SHP77 treated with DMSO at 0.1 percent for 48 hours (cell line): ENCODE results near the gene VMP1.
"Not testable (repeated sequence)": the region's sequence is repeated elsewhere in the genome, so short reads cannot be mapped to it uniquely, and the experiment has no call there.

Source experiments
- DNase-seq: peaks from one replicate; lab custom pipeline; 2025; lab: John Stamatoyannopoulos, UW

VMP1 gene

DNA sequence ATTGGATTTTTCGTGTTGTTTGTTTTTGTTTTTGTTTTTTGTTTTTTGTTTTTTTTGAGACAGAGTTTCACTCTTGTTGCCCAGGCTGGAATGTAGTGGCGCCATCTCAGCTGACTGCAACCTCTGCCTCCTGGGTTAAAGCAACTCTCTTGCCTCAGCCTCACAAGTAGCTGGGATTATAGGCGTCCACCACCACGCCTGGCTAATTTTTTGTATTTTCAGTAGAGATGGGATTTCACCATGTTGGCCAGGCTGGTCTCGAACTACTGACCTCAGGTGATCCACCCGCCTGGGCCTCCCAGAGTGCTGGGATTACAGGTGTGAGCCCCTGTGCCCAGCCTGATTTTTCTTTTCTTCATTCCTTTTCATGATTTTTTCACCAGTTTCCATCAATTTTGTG, 73.1 kb downstream of the VMP1 start:
- DNase-seq = not testable (repeated sequence)

DNA sequence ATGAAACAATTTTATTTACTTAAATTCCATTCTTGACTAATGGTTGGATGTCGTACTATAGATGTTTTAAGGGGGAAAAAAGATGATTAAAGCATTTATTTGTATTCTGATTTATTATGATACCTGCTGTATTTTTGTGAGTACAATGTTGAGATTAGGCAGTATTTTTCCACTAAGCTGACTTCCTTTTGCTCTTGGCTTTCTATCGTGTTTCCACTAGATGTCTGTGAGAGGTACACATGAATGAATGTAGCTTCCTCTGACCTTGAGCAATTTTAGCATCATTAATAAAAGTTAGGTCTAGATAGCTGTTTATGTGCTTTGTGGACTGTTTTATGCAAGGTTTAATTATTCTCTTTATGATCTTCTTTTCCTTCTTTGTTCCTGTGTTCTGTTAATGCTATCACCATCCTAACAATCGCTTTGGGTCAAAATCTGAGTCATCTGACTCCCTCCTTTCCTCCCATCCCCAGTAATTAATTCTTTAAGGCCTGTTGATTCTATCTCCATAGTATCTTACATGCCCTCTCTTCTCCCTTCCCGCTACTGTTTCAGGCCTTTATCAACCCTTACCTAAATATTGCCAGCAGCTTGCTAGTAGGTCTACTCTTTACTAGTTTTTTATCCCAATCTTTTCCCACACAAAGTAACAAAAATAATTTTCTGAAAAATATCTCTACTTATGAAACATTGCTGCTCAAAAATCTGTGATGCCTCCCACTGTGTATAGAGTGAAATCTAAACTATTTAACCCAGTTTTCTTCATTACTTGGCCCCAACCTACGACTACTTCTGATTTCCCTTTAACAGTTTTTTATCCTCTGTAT, 76.0 kb downstream of the VMP1 start:
- no peak for DNase-seq

DNA sequence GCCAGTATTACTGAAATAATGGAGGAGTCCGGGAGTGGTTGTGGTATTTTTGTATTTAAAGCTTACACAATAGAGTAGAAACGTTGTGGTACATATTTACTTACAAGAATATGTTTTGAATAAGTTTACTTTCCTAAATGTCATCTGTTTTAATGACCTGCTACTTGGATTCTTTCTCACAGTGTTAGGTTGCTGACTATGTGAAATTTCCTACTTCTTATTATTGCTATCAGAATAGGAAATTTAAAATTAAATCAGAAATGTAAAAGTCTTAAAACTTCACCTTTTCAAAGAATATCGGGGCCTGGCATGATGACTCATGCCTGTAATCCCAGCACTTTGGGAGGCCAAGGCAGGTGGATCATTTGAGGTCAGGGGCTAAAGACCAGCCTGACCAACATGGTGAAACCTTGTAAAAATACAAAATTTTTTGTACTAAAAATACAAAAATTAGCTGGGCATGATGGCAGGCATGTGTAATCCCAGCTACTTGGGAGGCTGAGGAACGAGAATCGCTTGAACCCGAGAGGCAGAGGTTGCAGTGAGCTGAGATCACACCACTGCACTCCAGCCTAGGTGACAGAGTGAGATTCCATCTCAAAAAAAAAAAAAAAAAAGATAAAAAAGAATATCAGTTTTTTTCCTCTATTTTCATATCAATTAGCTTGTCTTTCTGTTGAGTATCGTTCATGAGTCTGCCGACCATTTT, 77.8 kb downstream of the VMP1 start:
- no peak for DNase-seq

DNA sequence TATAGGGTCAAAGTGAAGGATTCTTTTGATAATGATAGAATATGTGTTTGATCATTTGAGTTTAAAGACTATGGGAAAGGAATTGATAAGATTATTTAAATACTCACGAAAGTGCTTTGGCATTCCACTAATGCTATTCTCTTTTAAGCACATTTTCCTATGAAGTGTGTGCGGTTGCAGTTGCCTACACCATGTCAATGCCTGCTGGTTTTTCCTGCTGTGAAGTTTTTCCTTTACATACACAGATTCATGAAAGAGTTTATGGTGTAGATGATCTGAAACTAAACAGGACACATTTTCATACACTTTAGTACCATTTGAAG, 78.7 kb downstream of the VMP1 start:
- DNase-seq = no peak

DNA sequence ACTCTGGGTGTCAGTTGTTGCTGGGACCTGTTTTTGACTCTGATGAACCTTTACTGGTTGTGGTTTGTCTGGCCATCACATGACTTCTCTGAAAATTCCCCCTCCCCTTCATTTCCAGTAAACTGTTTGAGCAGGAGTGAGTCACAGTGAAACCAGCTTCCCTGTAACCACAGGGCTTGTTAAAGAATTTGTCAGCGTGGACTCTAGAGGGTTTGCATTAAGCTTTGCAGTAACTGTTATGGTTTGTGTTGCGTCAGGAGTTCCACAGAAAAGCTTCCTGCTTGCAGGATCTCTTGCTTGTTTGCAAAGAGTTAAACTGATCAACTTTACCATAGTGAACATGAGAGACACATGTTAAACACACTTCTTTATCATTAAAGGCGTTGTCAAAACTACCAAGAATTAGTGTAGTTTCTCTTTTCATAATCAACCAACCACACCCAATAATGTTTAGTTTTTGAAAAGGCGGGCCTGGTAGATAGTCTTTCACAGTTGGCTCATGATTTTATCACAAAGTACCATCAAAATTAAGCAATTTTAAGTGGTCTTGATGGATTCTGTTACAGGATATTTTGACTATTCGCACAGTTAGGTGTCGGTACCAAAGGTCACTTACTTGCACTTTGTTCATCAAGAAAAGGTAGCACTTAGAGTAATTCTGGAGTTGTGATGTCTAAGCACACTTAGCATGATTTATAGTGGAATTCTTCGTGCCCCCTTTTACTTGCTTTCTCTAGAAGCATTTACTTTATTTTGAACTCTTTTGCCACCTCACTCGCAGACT, 79.3 kb downstream of the VMP1 start:
- peak; percentile 93 for DNase-seq

DNA sequence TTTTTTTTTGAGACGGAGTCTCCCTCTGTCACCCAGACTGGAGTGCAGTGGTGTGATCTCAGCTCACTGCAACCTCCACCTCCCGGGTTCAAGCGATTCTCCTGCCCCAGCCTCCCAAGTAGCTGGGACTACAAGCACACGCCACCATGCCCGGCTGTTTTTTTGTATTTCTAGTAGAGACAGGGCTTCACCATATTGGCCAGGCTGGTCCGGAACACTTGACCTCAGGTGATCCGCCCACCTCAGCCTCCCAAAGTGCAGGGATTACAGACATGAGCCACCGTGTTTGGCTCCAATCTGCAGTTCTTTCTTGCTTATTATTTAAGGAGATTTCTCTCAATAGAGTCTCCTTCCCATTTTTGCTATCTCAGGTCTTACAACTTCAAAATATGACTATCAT, 82.4 kb downstream of the VMP1 start:
- not testable (repeated sequence) for DNase-seq

DNA sequence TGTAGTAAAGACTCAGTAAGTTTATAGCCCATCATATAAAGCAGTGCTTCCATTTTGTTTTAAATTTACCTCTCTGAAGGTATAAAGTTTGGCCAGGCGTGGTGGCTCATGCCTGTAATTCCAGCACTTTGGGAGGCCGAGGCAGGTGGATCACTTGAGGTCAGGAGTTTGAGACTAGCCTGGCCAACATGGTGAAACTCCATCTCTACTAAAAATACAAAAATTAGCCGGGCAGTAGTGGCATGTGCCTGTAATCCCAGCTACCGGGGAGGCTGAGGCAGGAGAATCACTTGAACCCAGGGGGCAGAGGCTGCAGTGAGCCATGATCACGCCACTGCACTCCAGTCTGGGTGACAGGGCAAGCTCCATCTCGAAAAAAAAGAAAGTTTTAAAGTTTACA, 83.0 kb downstream of the VMP1 start:
- DNase-seq = not testable (repeated sequence)

DNA sequence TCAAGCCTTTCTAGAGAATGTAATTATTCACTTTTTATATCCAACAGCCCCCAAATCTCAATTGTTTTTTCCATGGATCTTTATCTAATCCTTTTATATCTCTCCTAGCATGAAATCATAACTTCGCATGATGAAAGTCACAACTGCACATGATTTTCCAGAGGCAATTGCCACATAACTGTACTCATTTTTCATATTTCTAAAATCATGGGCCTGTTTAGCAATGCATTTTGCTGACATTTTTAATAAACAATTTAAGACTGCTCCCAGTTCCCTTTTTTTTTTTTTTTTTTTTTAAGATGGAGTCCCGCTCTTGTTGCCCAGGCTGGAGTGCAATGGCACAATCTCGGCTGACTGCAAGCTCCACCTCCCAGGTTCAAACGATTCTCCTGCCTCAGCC, 83.5 kb downstream of the VMP1 start:
- no peak for DNase-seq

DNA sequence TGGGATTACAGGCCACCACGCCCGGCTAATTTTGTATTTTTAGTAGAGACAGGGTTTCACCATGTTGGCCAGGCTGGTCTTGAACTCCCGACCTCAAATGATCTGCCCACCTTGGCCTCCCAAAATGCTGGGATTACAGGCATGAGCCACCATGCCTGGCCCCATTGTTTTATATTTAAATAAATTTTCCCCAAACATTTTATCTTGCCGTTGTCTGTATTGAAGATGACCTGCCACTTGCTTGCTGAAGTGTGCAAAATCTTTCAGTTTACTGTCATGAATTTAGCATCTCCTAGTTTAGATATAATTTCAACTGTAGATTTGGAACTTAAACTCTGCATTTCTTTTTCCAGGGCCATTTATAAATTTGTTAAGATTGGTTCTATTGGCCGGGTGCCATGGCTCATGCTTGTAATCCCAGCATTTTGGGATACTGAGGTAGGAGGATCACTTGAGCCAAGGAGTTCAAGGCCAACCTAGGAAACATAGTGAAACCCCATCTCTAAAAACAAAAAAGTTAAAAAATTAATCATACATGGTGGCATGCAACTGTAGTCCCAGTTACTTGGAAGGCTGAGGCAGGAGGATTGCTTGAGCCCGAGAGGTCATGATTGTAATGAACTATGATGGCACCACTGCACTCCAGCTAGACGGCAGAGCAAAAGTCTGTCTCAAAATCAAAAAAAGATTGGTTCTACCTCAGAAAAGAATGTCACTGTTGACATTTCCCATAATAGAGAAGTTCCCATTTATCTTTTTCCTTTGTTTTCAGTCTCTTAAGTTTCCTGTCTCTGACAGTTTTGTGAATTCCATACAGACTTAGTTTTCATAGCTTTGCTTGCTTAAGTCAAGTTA, 84.4 kb downstream of the VMP1 start:
- no peak for DNase-seq

DNA sequence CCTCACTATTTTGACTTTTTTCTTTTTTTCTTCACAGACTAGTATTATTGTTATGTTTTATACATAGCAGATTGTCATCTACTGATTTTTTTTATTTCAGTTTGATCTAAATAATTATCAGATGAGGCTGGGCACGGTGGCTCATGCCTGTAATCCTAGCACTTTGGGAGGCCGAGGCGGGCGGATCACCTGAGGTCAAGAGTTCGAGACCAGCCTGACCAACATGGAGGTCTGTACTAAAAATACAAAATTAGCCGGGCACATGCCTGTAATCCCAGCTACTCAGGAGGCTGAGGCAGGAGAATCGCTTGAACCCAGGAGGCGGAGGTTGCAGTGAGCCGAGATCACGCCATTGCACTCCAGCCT, 85.0 kb downstream of the VMP1 start:
- DNase-seq = not testable (repeated sequence)

DNA sequence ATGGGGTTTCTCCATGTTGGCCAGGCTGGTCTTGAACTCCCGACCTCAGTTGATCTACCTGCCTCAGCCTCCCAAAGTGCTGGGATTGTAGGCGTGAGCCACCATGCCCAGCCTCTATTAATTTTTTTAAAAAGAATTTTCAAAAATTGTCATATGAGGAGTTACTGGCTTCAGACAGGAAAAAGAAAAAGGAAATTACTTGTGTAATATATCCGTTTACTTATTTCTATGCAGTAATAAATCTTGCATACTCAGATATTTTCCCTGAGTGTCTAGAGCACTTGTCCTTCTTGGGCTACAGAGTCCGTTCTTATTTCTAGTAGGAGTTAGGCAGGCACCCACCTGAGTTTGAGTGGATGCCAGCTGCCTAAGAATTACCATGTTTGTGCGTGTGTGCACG, 85.8 kb downstream of the VMP1 start:
- DNase-seq = no peak

DNA sequence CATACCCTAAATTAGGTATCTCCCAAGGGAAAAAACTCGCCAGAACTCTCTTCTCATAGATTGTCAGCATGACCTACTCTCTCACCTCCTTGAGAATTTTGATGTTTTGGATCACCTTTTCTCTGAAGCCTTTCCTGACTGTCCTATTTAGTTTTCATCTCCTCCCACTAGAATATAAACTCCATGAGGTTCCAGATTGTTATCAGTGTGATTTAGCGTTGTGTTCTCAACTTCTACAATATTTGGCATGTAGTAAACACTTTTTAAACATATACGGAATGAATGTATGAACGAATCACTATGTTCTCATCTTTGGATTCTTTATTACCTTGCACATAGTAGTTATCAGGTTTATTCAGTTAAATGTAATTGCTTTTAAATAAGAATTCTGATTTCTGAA, 88.7 kb downstream of the VMP1 start:
- no peak for DNase-seq

DNA sequence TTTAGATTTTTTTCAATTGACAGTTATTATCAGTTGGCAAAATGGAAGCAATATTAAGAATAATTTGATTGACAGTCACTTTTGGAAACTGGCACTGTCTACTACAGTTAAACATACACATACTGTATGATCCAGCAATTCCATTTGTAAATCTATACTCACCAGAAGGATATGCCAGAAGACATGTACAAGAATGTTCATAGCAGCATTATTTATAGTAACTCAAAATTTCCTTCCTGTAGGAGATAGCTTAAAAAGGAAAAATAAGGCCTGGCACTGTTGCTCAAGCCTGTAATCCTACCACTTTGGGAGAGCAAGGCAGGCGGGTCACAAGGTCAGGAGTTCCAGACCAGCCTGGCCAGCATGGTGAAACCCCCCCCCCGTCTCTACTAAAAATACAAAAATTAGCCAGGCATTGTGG, 89.3 kb downstream of the VMP1 start:
- no peak for DNase-seq

DNA sequence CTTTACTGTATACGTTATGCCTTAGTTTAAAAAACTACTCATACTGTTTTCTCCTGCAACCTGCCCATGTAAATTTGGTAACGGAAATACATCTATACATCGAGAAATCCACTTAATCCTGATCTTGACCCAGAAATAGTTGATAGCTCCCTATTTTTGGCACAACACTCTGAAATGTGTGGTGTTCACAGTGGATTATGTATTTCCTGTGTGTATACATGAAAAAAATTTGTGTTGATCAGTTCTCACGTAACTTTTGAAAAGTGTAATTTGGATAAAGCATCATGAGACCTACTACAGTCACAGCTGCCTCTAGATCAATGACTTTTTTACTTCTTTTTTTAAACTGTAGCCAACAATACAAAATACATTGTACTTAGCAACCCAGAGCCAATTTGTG, 90.7 kb downstream of the VMP1 start:
- DNase-seq = no peak

DNA sequence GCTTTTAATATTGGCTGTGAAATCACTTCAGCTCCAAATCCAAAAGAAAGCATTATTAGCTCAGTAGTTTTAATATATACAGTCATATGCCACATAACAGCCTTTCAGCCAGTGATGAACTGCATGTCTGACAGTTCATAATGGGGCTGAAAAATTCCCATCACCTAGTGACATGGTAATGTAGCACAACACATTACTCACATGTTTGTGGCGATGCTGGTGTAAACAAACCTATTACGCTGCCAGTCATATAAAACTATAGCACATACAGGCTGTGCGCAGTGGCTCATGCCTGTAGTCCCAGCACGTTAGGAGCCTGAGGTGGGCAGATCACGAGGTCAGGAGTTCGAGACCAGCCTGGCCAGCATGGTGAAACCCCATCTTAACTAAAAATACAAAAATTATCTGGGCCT, 93.1 kb downstream of the VMP1 start:
- no peak for DNase-seq

DNA sequence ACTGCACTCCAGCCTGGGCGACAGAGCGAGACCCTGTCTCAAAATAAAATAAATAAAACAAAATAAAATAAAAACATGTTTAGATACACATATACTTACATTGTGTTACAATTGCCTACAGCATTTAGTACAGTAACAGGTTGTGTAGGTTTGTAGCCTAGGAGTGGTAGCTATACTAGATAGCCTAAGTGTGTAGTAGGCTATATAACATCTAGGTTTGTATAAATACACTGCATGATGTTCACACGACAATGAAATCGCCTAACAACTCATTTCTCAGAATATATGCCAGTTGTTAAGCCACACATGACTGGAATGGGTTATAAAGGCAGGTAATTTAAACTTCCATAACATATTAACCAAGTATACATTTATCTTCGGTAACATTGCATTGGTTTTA, 94.7 kb downstream of the VMP1 start:
- DNase-seq = no peak

DNA sequence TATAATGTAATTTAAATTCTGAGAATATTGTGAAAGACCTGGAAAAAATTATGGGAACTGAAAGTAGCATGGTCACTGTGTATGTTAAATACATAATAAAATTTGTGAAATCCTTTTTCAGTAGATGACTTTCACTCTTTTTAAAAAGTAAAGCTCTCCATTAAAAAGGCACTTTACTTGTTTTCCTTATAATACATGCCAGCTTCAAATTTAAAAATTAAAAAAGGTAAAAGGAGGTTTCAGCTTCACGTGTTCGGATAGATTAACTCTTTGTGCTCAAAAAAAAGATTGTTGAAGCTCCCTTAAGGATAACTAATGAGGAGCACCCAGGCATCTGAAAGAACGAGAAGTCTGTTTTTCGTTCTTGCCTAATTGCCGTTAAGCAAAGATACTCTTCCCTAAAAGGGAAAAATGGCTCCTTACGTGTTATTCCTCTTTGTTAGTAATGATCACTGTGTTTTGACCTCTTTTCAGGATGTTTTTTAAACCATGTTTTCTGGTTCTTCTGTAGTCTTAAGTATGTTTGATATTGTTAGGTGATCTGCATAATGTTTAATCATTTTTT, 97.5 kb downstream of the VMP1 start:
- DNase-seq = peak; percentile 55

DNA sequence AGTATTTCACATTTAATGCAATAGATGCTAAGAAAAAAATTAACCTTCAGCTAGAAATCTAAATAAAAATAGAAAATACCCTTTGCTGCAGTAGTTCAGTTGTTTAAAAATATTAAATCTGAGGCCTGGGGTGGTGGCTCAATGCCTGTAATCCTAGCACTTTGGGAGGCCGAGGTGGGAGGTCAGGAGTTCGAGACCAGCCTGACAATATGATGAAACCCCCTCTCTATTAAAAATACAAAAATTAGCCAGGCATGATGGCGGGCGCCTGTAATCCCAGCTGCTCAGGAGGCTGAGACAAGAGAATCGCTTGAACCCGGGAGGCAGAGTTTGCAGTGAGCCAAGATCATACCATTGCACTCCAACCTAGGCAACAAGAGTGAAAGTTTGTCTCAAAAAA, 98.9 kb downstream of the VMP1 start:
- not testable (repeated sequence) for DNase-seq

DNA sequence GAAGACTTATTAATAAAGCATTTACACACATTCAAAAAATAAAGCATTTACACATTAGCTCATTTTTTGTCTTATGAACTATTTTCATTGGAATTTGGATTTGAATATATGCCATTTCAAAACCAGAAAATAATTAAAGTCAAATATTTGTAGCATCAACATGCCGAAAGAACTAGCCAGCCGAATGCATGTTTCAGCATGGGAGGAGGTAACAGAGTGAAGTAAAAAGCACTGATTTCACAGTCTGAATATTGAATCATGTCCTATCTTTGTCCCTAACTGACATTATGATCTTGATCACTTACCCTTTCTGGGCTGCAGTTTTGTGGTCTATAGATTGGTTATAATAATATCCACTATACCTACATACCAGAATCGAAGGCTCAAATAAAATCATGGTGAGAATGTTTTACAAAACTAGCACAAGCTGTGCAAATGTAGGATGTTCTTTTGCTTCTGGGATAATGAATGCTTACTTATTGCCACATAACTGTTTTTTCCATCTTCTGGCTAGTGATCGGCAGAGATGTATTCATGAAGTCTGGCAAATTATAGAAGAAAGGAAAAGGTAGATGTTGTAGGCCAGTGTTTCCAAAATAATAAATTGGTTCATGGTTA, 100.5 kb downstream of the VMP1 start:
- no peak for DNase-seq

DNA sequence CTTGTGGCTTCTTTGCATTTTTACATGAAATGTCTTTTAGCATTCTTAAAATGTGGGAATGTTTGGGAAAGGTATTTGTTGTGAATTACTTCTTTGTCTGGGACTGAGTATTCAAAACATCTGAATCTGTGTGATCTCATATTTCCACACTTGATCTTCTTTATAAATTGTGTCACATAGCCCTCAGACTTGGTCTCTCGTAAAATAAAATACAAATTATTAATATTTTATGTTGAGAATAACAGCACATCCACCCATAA, 103.4 kb downstream of the VMP1 start:
- no peak for DNase-seq

DNA sequence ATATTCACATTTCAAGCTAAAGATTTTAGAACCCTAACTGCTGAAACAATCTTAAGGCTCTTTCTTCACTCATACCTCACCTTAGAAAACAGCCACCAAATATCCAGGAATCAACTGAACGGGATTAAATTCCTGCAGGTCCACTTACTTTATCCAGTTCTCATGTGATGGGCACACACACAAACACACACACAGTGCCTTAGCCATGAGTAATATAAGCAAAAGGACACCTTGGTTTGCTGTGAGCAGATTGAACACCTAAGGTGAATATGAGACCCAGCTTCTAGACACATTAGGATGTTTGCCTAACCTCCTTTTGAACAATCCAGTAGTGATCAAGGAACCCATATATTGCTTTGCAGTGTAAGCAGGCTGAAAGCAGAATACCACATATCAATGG, 103.8 kb downstream of the VMP1 start:
- no peak for DNase-seq

DNA sequence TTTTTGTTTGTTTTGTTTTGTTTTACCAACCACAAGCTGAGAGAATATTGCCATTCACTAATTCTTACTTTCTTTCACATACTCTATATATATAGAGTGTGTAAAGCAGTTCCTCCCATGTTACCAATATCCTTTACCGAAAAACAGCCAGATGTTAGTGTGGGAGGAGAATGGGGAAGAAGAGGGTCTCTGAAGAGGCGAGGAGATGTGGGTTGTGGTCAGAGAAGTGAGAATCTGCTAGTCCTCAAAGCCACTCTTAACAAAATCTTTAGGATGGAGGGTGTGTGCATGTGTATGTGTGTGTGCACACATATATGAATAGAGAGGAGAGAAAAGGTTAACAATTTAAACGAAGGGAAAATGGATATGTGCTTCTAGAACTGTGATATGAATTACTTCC, 104.7 kb downstream of the VMP1 start:
- DNase-seq = no peak
